GM06990 (cell line): ENCODE results near the gene PSME3IP1.
"Not testable (repeated sequence)": the region's sequence is repeated elsewhere in the genome, so short reads cannot be mapped to it uniquely, and the experiment has no call there.

Experiments
- DNase-seq: peaks from one replicate; pipeline ENCODE4 v3.0.0-alpha.2; 2011; ENCODE audit not compliant: insufficient read length; ENCODE audit errors: extremely low read depth
- H3K27me3 ChIP-seq: replicated peaks from 2 replicates; pipeline ENCODE4 v1.6.0; 2011; ENCODE audit warnings: low read length; ENCODE audit not compliant: control insufficient read depth, insufficient read depth
- H3K36me3 ChIP-seq: 2 replicates; pipeline ENCODE4 v1.5.1; 2011; ENCODE audit warnings: low read length; ENCODE audit not compliant: control insufficient read depth, insufficient read depth
- H3K4me3 ChIP-seq: replicated peaks from 2 replicates; pipeline ENCODE4 v1.5.1; 2011; ENCODE audit warnings: low read depth, mild to moderate bottlenecking, control low read depth, low read length
- CTCF ChIP-seq: IDR thresholded peaks from 2 replicates; pipeline ENCODE4 v1.5.1; 2011; ENCODE audit warnings: low read length, control low read depth, mild to moderate bottlenecking, inconsistent platforms; ENCODE audit not compliant: insufficient read depth, poor library complexity, severe bottlenecking

The PSME3IP1 gene

GRCh38 chr16:57192720-57193486 lies 7.1 kb upstream of the PSME3IP1 start:
- TF ChIP-seq CTCF, result no peak
- no peak for DNase-seq
- Histone ChIP-seq H3K36me3 (no peaks in the 10 kb centered on the region; the same call in 1 of the 2 replicates), H3K4me3 (no peak overlapping the region), H3K27me3 (no peaks in the 10 kb centered on the region)

- H3K36me3 ChIP-seq, result no peaks in the 10 kb centered on the region; the same call in 1 of the 2 replicates
- no peak for TF ChIP-seq CTCF
- no peak overlapping the region for H3K4me3 ChIP-seq
- no peak for DNase-seq
- no peaks in the 10 kb centered on the region for H3K27me3 ChIP-seq
Measured at GRCh38 chr16:57192146-57192545, 6.3 kb upstream of the PSME3IP1 start.

- TF ChIP-seq CTCF, result no peak
- H3K36me3 ChIP-seq, result no peaks in the 10 kb centered on the region; the same call in 1 of the 2 replicates
- no peak overlapping the region for H3K4me3 ChIP-seq
- no peak for DNase-seq
- no peaks in the 10 kb centered on the region for H3K27me3 ChIP-seq
Measured at GRCh38 chr16:57191056-57191571, 5.3 kb upstream of the PSME3IP1 start.

- no peak for TF ChIP-seq CTCF
- DNase-seq, result no peak
- Histone ChIP-seq H3K27me3 (no peaks in the 10 kb centered on the region), H3K36me3 (no peaks in the 10 kb centered on the region; the same call in 1 of the 2 replicates), H3K4me3 (no peak overlapping the region)
Measured at GRCh38 chr16:57190136-57190535, 4.3 kb upstream of the PSME3IP1 start.

- H3K27me3 ChIP-seq, H3K36me3 ChIP-seq, DNase-seq, H3K4me3 ChIP-seq: not testable (repeated sequence)
Measured at GRCh38 chr16:57189527-57189926, 3.7 kb upstream of the PSME3IP1 start.

- H3K27me3 ChIP-seq, result no peaks in the 10 kb centered on the region
- H3K4me3 ChIP-seq, result no peak overlapping the region
- no peak for DNase-seq
- TF ChIP-seq CTCF, result no peak
- H3K36me3 ChIP-seq, result no peaks in the 10 kb centered on the region; the same call in 1 of the 2 replicates
Measured at GRCh38 chr16:57188711-57189002, 2.8 kb upstream of the PSME3IP1 start.

GRCh38 chr16:57187902-57188710 lies 2.3 kb upstream of the PSME3IP1 start:
- H3K27me3 ChIP-seq, H3K36me3 ChIP-seq, DNase-seq: not testable (repeated sequence)
- peak overlapping the region; percentile 90 for H3K4me3 ChIP-seq
